GM18517 (cell line): ENCODE data around the gene DMXL1.

ENCODE experiments used
- ATAC-seq: cut with Tn5 transposase; IDR thresholded peaks from one replicate; pipeline ENCODE4 v1.9.1; 2021; ENCODE audit warnings: mild to moderate bottlenecking, moderate library complexity; ENCODE audit not compliant: unreplicated experiment

DMXL1 gene

GRCh38 chr5:119070828-119071560, at the start of gene DMXL1:
Gene DMXL1, plus strand, starts transcription at chr5:119071087. Its CDS starts 483 bp downstream, at chr5:119071570.
- ATAC-seq, result peak; percentile 81

- no peak for ATAC-seq
These were observed 49.6 kb upstream of the DMXL1 start for GRCh38 chr5:119021149-119021732.

DNA sequence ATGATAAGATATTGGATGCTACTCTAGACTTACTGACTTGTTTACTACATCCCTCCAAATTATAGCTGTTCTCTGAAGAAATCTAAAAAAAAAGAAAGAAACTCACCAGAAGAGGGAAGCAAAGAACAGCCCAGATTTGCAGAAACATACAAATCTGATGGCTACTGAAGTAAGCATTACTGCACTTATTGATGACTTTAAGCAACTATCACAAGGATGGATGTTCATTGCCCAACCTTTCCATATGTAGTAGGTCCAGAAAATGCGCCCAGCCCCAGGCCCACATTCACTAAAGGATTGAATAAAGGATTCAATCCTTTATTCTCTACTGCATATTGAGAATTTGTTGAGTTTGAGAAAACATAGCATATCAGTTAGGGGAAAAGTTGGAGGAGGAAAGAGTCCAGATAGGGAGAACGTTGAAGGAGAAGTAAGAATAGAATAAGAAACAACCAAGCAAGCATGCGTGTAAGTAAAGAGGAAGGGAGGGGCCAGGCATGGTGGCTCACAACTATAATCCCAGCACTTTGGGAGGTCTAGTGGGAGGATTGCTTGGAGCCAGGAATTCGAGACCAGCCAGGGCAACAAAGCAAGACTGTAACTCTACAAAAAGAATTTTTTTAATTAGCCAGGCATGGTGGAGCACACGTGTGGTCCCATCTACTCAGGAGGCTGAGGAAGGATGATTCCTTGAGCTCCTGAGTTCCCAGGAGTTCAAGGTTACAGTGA, 48.7 kb upstream of the DMXL1 start:
- ATAC-seq, result peak; percentile 78

GRCh38 chr5:119022773-119023172, 48.1 kb upstream of the DMXL1 start:
- no peak for ATAC-seq

DNA sequence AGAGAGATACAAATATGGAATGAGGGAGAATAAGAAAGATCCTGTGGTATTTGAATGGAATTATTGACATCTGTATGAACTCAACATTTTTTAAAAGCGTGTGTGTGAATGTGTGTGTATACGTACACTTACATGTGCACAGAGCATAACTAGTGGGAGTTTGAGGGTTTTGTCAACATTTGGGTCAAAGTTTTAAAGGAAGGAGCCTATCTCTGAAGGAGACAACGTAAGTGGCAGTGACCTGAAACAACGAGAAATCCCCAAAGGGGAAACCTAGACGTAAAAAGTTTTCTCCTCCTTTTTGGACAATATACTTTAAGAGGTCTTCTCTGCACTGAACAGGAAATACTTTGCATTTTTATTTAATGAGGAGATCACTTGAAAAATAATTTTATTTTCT, 42.3 kb upstream of the DMXL1 start:
- ATAC-seq, result no peak

DNA sequence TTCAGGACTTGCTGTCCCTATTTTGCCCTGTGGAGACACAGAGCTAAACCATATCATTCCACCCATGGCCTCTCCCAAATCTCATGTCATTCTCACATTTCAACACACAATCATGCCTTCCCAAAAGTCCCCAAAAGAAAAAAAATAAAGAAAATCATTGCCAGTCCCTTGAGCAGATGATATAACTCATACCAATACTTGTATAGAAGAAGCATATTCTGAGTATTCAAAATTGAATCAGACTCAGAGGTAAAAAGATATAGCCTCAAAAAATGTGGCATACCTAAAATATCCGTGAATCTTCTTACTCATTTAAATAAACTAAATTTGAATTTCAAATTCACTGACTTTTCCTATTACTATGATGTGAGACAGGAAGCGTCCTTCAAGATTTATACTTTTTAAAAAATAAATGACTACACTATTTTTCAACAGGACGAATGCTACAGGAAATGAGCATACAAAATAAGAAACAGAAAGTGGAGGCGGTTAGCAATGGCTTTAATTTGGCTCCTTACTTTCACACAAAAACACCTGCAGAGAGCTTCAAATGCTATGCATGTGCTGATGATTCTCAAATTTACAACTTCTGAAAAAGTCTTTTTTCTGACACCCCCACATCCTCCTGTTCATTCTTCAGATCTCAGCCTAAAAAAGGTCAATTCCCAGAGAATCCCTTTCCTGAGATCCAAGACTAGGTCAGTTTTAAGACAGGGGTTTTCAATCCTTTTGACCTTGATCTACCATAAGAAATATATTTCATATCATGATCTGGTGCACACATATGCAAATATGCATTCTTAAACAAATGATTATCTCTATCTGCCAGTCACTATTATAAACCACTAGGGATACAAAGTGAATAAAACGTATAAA, 39.6 kb upstream of the DMXL1 start:
- peak; percentile 84 for ATAC-seq

DNA sequence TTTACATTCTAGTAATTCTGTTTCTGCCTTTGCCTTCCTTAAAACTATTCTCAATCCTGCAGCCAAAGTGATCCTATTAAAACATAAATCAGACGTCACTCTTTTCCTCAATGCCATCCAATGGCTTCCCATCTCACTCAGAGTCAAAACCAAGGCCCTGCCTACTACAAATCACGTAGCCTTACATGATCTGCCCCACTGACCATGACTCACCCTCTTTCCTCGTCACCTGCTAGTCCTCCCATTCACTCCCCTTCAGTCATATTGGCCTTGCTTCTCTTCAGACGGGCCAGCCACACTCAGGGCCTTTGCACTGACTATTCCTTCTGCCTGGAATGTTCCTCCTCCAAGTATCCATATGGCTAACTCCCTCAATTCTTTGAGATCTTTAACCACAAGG, 39.0 kb upstream of the DMXL1 start:
- peak; percentile 68 for ATAC-seq

DNA sequence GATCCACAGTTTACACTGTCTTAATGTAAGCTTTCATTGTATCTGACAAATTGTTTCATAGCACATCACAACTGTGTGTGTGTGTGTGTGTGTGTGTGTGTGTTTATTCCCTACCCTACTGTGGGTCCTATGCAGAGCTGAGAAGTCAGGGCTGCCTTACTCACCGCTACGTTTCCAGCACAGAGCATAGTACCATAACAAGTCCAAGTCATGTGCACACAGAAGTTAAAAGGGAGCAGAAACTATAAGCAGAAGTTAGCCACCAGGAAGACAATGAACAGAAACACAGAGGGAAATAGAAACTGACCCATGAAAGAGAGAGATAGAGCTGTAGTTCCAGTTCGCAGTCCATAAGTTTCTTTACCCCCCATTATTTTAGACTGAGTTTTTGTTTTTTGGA, 38.2 kb upstream of the DMXL1 start:
- peak; percentile 42 for ATAC-seq

DNA sequence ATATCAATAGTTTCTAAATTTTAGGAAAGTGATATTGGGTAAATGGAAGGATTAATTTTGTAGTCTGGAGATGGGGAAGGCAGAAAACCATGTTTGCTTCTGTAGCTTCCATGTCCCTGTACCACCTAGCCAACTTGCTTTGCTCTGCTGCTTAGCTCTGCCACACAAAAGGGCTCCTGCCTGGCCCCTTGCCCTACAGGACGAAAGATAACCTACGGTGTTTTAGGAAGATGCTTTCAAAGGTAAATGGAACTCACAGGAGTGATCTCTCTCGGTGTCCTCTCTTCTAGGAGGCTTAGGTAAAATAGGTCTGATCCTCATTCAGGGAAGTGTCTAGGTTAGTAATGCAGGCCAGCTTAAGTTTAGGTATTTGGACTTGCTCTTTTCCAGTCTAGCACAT, 37.8 kb upstream of the DMXL1 start:
- ATAC-seq, result no peak

GRCh38 chr5:119036101-119036762, 34.7 kb upstream of the DMXL1 start:
- ATAC-seq, result no peak

DNA sequence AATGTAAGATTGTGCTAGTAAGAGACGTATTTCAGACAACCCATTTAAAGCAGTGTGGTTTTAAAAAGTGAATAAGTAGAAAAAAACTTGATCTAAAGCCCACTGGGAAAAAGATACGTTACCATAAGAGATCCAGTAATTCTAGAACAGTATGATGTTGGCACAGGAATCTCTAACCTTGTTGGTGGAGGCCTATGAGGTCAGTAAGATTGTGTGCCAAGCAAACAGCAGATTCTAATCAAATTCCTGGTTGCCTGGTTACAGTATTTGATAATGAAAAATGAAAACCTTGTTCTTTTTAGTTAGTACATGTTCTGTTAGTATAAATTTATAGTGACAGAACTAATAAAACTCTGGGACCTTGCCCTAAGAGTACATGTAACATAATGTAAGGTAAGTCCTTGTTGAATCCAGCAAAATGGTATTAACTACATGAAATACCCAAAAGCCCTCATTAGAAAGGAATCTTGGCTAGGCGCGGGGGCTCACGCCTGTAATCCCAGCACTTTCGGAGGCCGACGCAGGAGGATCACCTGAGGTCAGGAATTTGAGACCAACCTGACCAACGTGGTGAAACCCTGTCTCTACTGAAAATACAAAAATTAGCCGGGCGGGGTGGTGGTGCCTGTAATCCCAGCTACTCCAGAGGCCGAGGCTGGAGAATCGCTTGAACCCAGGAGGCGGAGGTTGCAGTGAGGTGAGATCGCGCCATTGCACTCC, 33.2 kb upstream of the DMXL1 start:
- ATAC-seq, result no peak

GRCh38 chr5:119048246-119048645, 22.6 kb upstream of the DMXL1 start:
- ATAC-seq, result no peak

- ATAC-seq, result no peak
These were observed 20.9 kb upstream of the DMXL1 start for GRCh38 chr5:119049824-119050449.

DNA sequence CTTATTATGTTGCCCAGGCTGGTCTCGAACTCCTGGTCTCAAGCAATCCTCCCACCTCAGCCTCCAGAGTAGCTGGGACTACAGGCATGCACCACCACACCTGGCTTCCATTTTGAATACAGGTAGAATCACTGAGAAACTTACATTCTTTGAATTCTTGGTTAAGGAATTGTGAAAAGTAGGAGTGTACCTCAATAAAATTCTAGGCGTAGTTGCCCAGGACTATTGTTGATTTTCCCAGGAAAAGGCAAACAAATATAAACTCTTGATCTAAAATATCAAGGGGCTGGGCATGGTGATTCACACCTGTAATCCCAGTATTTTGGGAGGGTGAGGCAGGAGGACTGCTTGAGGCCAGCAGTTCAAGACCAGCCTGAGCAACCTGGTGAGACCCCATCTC, 16.8 kb upstream of the DMXL1 start:
- no peak for ATAC-seq

- no peak for ATAC-seq
These were observed 15.6 kb upstream of the DMXL1 start for GRCh38 chr5:119055294-119055693.

DNA sequence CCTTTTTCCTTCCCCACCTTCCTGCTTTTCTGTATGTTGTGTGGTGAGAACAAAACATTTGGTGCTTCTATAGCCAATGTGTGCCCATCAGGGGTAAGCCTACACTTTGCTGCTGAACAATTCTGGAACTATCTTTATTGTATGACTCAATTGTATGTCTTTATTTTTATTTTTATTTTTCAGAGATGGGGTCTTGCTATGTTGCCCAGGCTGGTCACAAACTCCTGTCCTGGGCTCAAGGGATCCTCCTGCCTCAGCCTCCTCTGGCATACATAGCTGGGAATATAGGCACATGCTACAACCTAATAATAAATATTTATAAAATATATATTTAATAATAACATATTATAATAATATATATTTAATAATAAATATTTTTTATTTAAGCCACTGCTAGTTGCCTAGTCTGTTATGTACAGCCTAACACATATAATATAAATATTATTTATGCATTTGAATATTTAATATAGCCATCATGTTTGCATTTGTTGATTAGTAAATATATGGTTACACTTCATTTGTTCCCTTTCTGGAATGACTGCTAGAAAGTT, 11.8 kb upstream of the DMXL1 start:
- ATAC-seq, result no peak

DNA sequence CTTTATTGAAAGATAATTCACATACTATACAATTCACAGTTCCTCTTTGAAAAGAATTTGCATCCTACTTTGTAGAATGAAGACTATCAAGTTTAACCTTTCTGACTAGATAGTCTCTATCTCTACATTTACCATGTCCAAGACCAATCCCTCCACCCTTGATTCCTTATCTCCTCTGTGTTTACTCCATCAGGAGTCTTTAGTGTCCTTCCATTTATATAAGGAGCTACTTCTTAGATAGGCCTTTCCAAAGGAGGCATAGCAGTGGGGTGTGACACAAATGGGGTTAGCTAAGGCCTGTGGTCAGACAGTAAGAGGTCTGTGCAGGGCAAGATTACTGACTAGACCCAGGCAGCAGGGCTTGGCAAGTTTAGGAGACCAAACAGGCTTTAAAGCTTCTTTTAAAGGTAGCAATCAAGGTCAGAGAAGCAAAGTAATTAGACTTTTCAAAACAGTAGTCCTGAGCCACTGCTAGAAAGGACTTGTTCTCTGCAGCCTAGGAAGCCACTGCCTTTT, 11.1 kb upstream of the DMXL1 start:
- ATAC-seq, result no peak

GRCh38 chr5:119063579-119064379, 7.1 kb upstream of the DMXL1 start:
- ATAC-seq, result peak; percentile 88
